ENCODE data around the gene ARFGAP1. TPM values are rescaled to one million over a fixed set of nuclear protein-coding genes. Genes with fewer than 3 reads are reported as not detected.

The ARFGAP1 gene
- total and polyA plus RNA-seq, 2 donors = 36.3 to 111 TPM

DNA sequence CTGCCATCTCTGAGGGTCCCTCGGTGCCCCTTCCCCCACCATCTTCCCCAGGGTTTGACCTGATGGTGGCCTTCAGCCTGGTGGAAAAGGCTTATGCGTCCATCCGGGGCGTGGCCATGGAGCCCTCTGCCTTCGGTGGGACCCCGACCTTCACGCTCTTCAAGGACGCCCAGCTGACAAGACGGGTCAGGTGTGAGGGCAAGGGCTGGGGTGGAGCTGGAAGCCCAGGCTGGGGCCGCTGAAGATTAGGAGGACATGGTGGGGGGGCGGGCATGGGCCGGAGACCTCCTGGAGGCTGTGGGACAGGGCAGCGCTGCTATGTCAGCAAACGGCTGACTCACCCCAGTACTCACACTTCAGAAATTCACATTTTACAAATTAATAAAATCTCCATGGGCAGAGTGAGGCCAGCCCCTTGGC, 43.9 kb downstream of the ARFGAP1 start:
- 93% methylated on average over 14 of the region's 14 CpGs for WGBS
- H3K4me1 ChIP-seq (ENCODE audit: control insufficient read depth in 2 of 2, insufficient read depth in 2 of 2, low read length in 2 of 2) = peaks cover 0 to 7% of the 10 kb centered on the region in 2 donors
- H3K4me3 ChIP-seq (ENCODE audit: low read length in 2 of 2) = no peak overlapping the region
- no peak for DNase-seq (ENCODE audit: low read depth in 6 of 9, low spot score in 9 of 9)
- no peaks in the 10 kb centered on the region for H3K36me3 ChIP-seq (ENCODE audit: control insufficient read depth in 2 of 2, insufficient read depth in 2 of 2, low read length in 1 of 2)
- H3K27ac ChIP-seq (ENCODE audit: low read depth in 1 of 2, low read length in 1 of 2) = no peak overlapping the region
- peaks cover 0 to 3% of the 10 kb centered on the region in 2 donors for H3K27me3 ChIP-seq (ENCODE audit: control insufficient read depth in 2 of 2, insufficient read depth in 1 of 2, low read length in 1 of 2)
- H3K9me3 ChIP-seq (ENCODE audit: control insufficient read depth in 2 of 2, insufficient read depth in 1 of 2, low read length in 1 of 2) = peaks cover 0 to 1% of the 10 kb centered on the region in 2 donors

DNA sequence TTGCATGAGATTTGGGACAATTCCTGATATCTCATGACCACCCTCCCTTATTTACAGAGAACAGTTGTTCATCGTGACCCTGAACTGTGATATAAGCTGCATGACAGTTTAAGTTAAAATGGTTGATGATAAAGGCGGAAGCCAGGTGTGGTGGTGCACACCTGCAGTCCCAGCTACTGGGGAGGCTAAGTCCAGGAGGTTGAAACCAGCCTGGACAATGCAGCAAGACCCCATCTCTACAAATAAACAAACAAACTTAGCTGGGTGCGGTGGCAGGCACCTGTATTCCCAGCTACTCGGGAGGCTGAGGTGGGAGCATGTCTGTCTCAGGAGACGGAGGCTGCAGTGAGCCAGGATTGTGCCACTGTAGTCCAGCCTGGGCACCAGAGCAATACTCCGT, 44.4 kb downstream of the ARFGAP1 start:
- Histone ChIP-seq H3K27me3 (ENCODE audit: control insufficient read depth in 2 of 2, insufficient read depth in 1 of 2, low read length in 1 of 2) (peaks cover 0 to 6% of the 10 kb centered on the region in 2 donors), H3K9me3 (ENCODE audit: control insufficient read depth in 2 of 2, insufficient read depth in 1 of 2, low read length in 1 of 2) (peaks cover 0 to 1% of the 10 kb centered on the region in 2 donors), H3K27ac (ENCODE audit: low read depth in 1 of 2, low read length in 1 of 2) (no peak overlapping the region), H3K36me3 (ENCODE audit: control insufficient read depth in 2 of 2, insufficient read depth in 2 of 2, low read length in 1 of 2) (no peaks in the 10 kb centered on the region), H3K4me1 (ENCODE audit: control insufficient read depth in 2 of 2, insufficient read depth in 2 of 2, low read length in 2 of 2) (peaks cover 0 to 5% of the 10 kb centered on the region in 2 donors), H3K4me3 (ENCODE audit: low read length in 2 of 2) (no peak overlapping the region)
- DNase-seq (ENCODE audit: low read depth in 6 of 9, low spot score in 9 of 9) = no peak
- 98% methylated on average over 6 of the region's 6 CpGs for WGBS

DNA sequence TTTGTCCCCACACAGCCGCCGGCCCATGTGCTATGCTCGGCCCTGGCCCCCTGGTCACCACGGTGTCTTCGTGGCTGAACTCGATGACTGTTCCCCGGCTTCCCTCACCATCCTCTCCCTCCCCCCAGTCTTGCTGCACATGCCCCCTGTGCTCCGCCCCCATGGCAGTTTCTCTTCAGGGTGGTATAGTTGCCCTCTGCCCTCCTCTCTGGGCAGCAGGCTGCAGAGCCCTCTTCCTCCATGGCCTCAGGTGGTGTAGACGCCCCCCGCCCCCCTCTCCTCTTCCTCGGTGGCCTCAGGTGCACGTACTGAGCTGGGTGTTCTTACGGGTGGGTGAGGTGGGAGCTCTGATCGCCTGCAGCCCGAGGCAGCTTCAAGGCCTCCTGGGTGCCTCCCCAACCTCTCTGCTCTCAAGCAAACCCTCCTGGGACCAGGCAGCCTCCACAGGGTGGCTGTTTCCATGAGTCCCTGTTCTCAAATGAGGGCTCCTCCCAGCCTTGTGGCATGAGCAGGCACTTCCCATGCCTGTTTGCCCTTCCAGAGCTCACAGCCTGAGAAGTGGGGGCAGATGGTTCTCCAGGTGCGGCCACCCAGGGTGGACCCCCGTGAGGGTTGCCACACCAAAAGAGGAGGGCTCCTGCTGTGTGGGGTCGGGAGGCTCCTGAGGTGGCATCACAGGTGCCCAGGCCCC, 45.1 kb downstream of the ARFGAP1 start:
- H3K4me1 ChIP-seq (ENCODE audit: control insufficient read depth in 2 of 2, insufficient read depth in 2 of 2, low read length in 2 of 2) = no peaks in the 10 kb centered on the region
- 88% methylated on average over 18 of the region's 18 CpGs for WGBS
- peaks cover 0 to 13% of the 10 kb centered on the region in 2 donors for H3K27me3 ChIP-seq (ENCODE audit: control insufficient read depth in 2 of 2, insufficient read depth in 1 of 2, low read length in 1 of 2)

DNA sequence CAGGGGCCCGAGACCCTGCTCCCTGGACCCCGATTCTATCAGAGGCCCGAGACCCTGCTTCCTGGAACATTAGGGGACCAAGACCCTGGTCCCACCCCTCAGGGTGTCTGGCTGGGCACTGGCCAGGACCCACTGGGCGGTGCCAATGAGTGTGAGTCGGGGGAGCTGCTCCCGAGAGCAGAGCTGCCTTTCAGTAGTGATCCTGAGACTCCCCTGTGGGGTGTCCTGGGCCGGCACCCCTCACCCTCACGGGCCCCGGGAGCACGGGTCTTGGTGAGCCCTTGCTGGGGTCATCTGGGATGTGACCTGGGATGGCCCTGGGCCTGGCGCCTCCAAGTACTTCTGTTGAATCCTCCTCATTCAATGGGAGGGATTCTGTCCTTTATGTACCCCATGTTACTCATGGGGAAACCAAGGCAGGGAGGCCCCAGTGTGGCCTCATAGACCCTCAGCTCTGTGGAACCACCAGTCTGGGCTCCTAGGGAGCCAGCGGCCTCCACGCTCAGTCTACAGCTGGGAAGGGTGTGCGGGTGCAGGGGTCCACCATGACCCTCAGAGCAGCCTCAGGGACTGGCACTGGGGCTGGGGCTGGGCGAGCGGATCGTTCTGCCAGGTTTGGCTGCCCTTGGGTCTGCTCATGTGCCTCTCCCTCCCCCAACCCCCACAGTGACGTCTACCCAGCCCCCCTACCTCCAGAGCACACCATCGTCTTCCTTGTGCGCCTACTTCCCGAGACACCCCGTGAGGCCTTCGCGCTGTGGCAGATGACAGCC, 46.0 kb downstream of the ARFGAP1 start:
- no peak for DNase-seq (ENCODE audit: low read depth in 6 of 9, low spot score in 9 of 9)
- no peaks in the 10 kb centered on the region for H3K36me3 ChIP-seq (ENCODE audit: control insufficient read depth in 2 of 2, insufficient read depth in 2 of 2, low read length in 1 of 2)
- peaks cover 0 to 20% of the 10 kb centered on the region in 2 donors for H3K27me3 ChIP-seq (ENCODE audit: control insufficient read depth in 2 of 2, insufficient read depth in 1 of 2, low read length in 1 of 2)
- 93% methylated on average over 24 of the region's 24 CpGs for WGBS
- H3K4me1 ChIP-seq (ENCODE audit: control insufficient read depth in 2 of 2, insufficient read depth in 2 of 2, low read length in 2 of 2) = no peaks in the 10 kb centered on the region
- no peak overlapping the region for H3K27ac ChIP-seq (ENCODE audit: low read depth in 1 of 2, low read length in 1 of 2)
- peaks cover 0 to 1% of the 10 kb centered on the region in 2 donors for H3K9me3 ChIP-seq (ENCODE audit: control insufficient read depth in 2 of 2, insufficient read depth in 1 of 2, low read length in 1 of 2)
- no peak overlapping the region for H3K4me3 ChIP-seq (ENCODE audit: low read length in 2 of 2)

More for the DNA sequence above, 45.1 kb downstream of the ARFGAP1 start:
- no peak for DNase-seq (ENCODE audit: low read depth in 6 of 9, low spot score in 9 of 9)
- Histone ChIP-seq H3K4me3 (ENCODE audit: low read length in 2 of 2) (no peak overlapping the region), H3K27ac (ENCODE audit: low read depth in 1 of 2, low read length in 1 of 2) (no peak overlapping the region), H3K36me3 (ENCODE audit: control insufficient read depth in 2 of 2, insufficient read depth in 2 of 2, low read length in 1 of 2) (no peaks in the 10 kb centered on the region), H3K9me3 (ENCODE audit: control insufficient read depth in 2 of 2, insufficient read depth in 1 of 2, low read length in 1 of 2) (peaks cover 0 to 1% of the 10 kb centered on the region in 2 donors)

DNA sequence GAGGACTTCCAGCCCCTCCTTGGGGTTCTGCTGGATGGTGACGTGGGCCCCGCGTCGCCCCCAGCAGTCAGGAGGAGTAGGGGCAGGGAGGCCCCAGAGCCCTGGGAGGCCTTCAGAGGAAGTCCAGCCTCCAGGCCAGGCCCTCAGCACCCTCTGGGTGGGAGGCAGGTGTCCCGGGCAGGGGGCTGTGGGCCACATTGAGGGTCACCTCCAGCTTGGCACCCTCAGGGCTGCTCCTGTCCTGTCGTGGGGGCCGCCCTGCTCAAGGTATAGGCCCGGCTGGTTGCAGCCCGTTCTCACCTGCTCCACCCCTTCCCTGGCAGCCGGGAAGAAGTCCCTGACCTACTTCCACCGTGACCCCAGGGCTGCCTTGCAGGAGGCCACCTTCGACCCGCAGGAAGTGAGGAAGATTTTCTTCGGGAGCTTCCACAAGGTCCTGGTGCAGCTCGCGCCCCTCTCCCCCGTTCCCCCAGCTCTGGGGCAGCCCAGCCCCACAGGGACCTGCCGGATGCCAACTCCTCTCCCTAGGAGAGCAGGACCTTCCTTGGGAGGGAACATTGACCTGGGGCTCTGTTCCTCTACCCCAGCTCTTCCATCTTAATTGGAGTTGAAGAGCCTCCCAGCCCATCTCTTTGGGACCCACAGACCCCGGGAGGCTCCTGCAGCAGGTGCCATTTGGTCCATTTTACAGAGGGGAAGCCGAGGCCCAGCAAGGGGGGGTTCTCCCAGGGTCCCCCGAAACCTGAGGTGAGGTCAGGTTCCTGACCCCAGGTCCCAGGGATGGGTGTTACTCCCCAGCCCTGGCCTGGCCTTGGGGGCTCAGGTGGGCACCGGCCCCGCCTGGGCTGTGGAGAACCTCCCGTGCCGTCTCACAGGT, 46.8 kb downstream of the ARFGAP1 start:
- H3K27me3 ChIP-seq (ENCODE audit: control insufficient read depth in 2 of 2, insufficient read depth in 1 of 2, low read length in 1 of 2) = peaks cover 0 to 20% of the 10 kb centered on the region in 2 donors
- no peaks in the 10 kb centered on the region for H3K36me3 ChIP-seq (ENCODE audit: control insufficient read depth in 2 of 2, insufficient read depth in 2 of 2, low read length in 1 of 2)
- no peak overlapping the region for H3K27ac ChIP-seq (ENCODE audit: low read depth in 1 of 2, low read length in 1 of 2)
- DNase-seq (ENCODE audit: low read depth in 6 of 9, low spot score in 9 of 9) = no peak
- H3K4me3 ChIP-seq (ENCODE audit: low read length in 2 of 2) = no peak overlapping the region
- peaks cover 0 to 1% of the 10 kb centered on the region in 2 donors for H3K9me3 ChIP-seq (ENCODE audit: control insufficient read depth in 2 of 2, insufficient read depth in 1 of 2, low read length in 1 of 2)
- H3K4me1 ChIP-seq (ENCODE audit: control insufficient read depth in 2 of 2, insufficient read depth in 2 of 2, low read length in 2 of 2) = no peaks in the 10 kb centered on the region
- 87% methylated on average over 25 of the region's 25 CpGs for whole genome bisulfite sequencing

DNA sequence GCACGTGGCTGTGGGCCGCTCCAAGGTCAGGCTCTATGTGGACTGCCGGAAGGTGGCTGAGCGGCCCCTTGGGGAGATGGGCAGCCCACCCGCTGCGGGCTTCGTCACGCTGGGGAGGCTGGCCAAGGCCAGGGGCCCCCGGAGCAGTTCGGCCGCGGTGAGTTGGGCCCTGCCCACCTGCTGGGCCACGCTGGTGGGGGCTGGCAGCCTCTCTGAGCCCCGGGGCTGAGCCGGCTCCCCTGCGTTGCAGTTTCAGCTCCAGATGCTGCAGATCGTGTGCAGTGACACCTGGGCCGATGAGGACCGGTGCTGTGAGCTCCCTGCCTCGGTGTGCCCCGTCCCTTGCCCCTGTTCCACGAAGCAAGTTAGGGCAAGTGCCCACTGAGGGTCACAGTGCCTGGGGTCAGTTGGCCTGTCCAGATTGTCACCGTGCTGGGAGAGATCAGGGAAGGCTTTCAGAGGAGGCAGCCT, 47.5 kb downstream of the ARFGAP1 start:
- no peak for DNase-seq (ENCODE audit: low read depth in 6 of 9, low spot score in 9 of 9)
- no peak overlapping the region for H3K4me3 ChIP-seq (ENCODE audit: low read length in 2 of 2)
- H3K9me3 ChIP-seq (ENCODE audit: control insufficient read depth in 2 of 2, insufficient read depth in 1 of 2, low read length in 1 of 2) = peaks cover 0 to 1% of the 10 kb centered on the region in 2 donors
- WGBS = 91% methylated on average over 23 of the region's 23 CpGs
- H3K36me3 ChIP-seq (ENCODE audit: control insufficient read depth in 2 of 2, insufficient read depth in 2 of 2, low read length in 1 of 2) = no peaks in the 10 kb centered on the region
- H3K27ac ChIP-seq (ENCODE audit: low read depth in 1 of 2, low read length in 1 of 2) = no peak overlapping the region
- no peaks in the 10 kb centered on the region for H3K4me1 ChIP-seq (ENCODE audit: control insufficient read depth in 2 of 2, insufficient read depth in 2 of 2, low read length in 2 of 2)
- peaks cover 0 to 22% of the 10 kb centered on the region in 2 donors for H3K27me3 ChIP-seq (ENCODE audit: control insufficient read depth in 2 of 2, insufficient read depth in 1 of 2, low read length in 1 of 2)

DNA sequence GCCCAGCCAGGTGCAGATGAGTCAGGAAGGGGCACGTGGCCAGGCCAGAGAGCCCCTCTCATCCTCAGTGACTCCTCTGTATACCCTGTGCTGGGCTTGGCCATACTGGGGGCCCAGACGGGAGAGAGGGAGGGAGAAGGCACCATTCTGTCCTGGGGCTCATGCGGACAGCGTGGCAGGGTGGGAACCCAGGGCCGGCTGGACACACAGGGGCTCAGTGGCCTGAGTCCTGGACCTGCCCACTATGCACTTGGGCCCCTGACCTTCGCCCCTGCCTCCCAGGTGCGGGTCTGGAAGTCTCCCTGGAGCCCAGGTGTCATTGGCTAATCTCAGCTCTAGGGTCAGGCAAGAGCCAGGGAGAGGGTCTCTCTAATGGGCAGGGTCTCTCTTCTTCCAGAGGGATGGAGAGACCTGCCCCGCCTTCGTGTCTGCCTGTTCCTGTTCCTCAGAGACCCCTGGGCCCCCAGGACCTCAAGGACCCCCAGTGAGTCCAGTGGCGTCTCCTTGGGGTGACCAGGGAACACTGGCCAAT, 48.1 kb downstream of the ARFGAP1 start:
- WGBS = 82% methylated on average over 10 of the region's 10 CpGs
- Histone ChIP-seq H3K27me3 (ENCODE audit: control insufficient read depth in 2 of 2, insufficient read depth in 1 of 2, low read length in 1 of 2) (peaks cover 0 to 22% of the 10 kb centered on the region in 2 donors), H3K4me1 (ENCODE audit: control insufficient read depth in 2 of 2, insufficient read depth in 2 of 2, low read length in 2 of 2) (no peaks in the 10 kb centered on the region), H3K4me3 (ENCODE audit: low read length in 2 of 2) (no peak overlapping the region), H3K36me3 (ENCODE audit: control insufficient read depth in 2 of 2, insufficient read depth in 2 of 2, low read length in 1 of 2) (no peaks in the 10 kb centered on the region), H3K9me3 (ENCODE audit: control insufficient read depth in 2 of 2, insufficient read depth in 1 of 2, low read length in 1 of 2) (peaks cover 0 to 1% of the 10 kb centered on the region in 2 donors), H3K27ac (ENCODE audit: low read depth in 1 of 2, low read length in 1 of 2) (no peak overlapping the region)
- DNase-seq (ENCODE audit: low read depth in 6 of 9, low spot score in 9 of 9) = no peak

DNA sequence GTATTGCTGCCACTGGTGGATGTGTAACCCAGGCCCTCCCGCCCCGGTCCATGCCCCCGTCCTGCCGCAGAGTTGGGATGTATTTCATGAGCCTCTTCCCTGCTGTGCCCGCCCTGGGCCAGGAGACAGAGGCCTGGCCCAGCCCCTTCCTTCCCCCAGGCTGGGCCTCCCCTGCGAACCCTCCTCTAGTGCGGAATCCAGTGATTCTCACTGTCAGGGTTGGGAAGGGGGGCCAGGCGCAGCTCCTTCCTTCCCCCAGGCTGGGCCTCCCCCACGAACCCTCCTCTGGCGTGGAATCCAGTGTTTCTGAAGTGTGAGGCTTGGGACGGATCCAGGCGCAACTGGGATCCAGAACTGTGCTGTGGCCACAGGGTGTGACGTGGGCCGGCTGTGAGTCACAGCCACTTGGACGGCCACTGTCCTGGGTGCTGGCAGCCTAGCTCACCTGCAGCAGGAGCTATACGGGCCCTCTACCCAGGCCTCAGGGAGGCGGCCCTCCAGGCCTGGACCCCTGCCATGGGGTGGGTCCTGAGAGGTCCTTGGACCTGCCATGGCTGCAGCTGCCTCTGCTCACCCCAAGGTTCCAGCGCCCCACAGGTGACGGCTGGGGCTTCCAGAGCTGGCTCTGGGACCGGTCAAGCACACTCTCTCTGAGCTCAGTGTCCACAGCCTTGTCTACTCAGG, 48.7 kb downstream of the ARFGAP1 start:
- DNase-seq (ENCODE audit: low read depth in 6 of 9, low spot score in 9 of 9) = no peak
- H3K4me3 ChIP-seq (ENCODE audit: low read length in 2 of 2) = no peak overlapping the region
- H3K9me3 ChIP-seq (ENCODE audit: control insufficient read depth in 2 of 2, insufficient read depth in 1 of 2, low read length in 1 of 2) = peaks cover 0 to 1% of the 10 kb centered on the region in 2 donors
- 89% methylated on average over 20 of the region's 20 CpGs for WGBS
- no peaks in the 10 kb centered on the region for H3K4me1 ChIP-seq (ENCODE audit: control insufficient read depth in 2 of 2, insufficient read depth in 2 of 2, low read length in 2 of 2)
- H3K27me3 ChIP-seq (ENCODE audit: control insufficient read depth in 2 of 2, insufficient read depth in 1 of 2, low read length in 1 of 2) = peaks cover 0 to 22% of the 10 kb centered on the region in 2 donors
- H3K27ac ChIP-seq (ENCODE audit: low read depth in 1 of 2, low read length in 1 of 2) = no peak overlapping the region
- no peaks in the 10 kb centered on the region for H3K36me3 ChIP-seq (ENCODE audit: control insufficient read depth in 2 of 2, insufficient read depth in 2 of 2, low read length in 1 of 2)

All from thymus (tissue), 11 donors.